22Rv1 (cell line): ENCODE results near the gene EIF6.

Experiments
- H3K27ac ChIP-seq: fragments of 450-650 bp; 2 replicates; pipeline ENCODE4 v1.5.1; 2017
- CTCF ChIP-seq: fragments of 450-650 bp; IDR thresholded peaks from 2 replicates; pipeline ENCODE4 v1.5.1; 2017; ENCODE audit warnings: mild to moderate bottlenecking
- ZFX ChIP-seq: fragments of 450-650 bp; IDR thresholded peaks from 2 replicates; pipeline ENCODE4 v1.6.1; 2017; ENCODE audit warnings: antibody characterized with exemption, borderline replicate concordance

EIF6 gene

GRCh38 chr20:35286899-35287508 lies 2.4 kb upstream of the EIF6 start:
- no peak for TF ChIP-seq CTCF
- TF ChIP-seq ZFX: no peak
- H3K27ac ChIP-seq: no peak overlapping the region

GRCh38 chr20:35286077-35286898 lies 1.7 kb upstream of the EIF6 start:
- H3K27ac ChIP-seq: peak overlapping the region; percentile 85

GRCh38 chr20:35285806-35286076 lies 1.2 kb upstream of the EIF6 start:
- peak overlapping the region; percentile 85 for H3K27ac ChIP-seq

More at GRCh38 chr20:35286077-35286898, 1.7 kb upstream of the EIF6 start:
- no peak for TF ChIP-seq CTCF
- no peak for TF ChIP-seq ZFX

GRCh38 chr20:35284992-35285805 lies 627 bp upstream of the EIF6 start:
- H3K27ac ChIP-seq: peak overlapping the region; percentile 85
- TF ChIP-seq ZFX (no peak), CTCF (no peak)

More at GRCh38 chr20:35285806-35286076, 1.2 kb upstream of the EIF6 start:
- no peak for TF ChIP-seq ZFX
- no peak for TF ChIP-seq CTCF

- TF ChIP-seq CTCF (no peak), ZFX (no peak)
- H3K27ac ChIP-seq: peak overlapping the region; percentile 85
These were observed 918 bp downstream of the EIF6 start for GRCh38 chr20:35283441-35284266.

- H3K27ac ChIP-seq: no peak overlapping the region
- TF ChIP-seq ZFX (no peak), CTCF (no peak)
These were observed 3.0 kb downstream of the EIF6 start for GRCh38 chr20:35281506-35282101.
